ENCODE measurements around the gene NTNG1.

- TF ChIP-seq CTCF (IDR thresholded peaks at IDR 0.05) (no peak), POLR2A (IDR thresholded peaks at IDR 0.05) (no peak), EP300 (IDR thresholded peaks at IDR 0.05) (no peak)
Measured at GRCh38 chr1:107153014-107153413, 12.2 kb downstream of the NTNG1 start.

Measured in ovary (tissue), 3 donors.